HG03439 (cell line): ENCODE data around the gene B4GALT3.
A peak's percentile ranks its signal among the peaks of the same experiment; 100 is the strongest.
"Not testable (repeated sequence)": the region's sequence is repeated elsewhere in the genome, so short reads cannot be mapped to it uniquely, and the experiment has no call there.

Experiments
- ATAC-seq: cut with Tn5 transposase; IDR thresholded peaks from one replicate; pipeline ENCODE4 v1.9.1; 2021; ENCODE audit warnings: mild to moderate bottlenecking, moderate library complexity; ENCODE audit not compliant: unreplicated experiment

The B4GALT3 gene

DNA sequence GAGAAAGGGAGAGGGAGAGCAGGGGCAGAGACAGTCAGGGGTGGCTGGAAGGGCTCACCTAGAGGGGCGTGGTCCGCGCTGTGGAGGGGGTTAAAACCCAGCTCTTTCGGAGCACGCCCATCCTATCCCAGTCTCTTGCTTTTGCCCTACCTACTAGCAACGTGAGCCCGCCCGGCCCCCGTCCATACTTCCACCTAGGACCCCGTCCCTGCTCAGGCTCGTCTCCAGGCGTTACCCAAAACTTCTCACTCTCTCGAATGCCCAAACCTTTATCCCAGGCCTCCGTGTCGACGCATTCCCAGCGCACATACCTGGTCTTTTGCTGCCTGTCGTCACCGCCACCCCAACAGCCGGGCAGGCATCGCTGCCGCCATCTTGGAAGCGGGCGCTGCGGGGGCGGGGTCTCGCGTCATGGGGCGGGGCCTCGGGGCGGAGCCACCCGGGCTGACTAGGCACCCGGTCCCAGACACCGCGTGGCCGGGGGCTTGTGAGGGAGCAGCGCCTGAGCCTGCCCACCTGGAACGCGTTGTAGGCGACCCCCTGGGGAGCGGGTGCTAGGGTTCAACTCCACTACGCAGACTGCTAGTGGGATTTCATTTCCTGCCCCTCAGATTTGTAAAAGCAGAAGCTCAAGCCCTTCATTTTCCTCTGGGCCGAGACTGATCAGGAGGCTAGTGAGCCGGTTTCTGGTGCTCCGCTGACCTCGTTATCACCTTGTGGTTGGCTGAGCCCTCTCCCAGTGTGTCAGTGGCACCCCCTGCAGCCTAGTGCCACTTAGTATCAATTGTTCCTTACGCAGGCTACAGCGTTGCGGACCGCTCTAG is at the start of gene B4GALT3:
B4GALT3 (minus strand) TSS at position 396 of the 824 bp plus-strand sequence. CDS start 1,447 bp downstream, outside the sequence.
- ATAC-seq: peak; percentile 85

DNA sequence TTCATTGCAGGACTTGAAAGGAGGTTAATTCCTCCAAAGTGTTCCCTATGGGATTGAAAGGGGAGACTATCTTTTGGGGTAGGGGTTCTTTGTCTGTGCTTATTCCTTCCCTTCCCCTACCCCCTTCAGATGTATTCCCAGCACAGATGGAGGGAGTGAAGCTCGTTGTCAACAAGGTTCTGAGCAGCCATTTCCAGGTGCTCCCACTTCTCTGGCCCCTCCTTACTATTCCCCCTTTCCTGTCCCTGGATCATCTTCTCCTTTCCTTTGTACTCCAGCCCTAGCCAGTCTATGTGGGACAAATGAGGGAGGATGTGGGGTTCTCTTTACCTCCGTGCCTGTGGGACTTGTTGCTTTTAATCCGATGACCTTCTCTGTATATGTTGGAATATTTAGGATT is 49.5 kb upstream of the B4GALT3 start:
- ATAC-seq: no peak

DNA sequence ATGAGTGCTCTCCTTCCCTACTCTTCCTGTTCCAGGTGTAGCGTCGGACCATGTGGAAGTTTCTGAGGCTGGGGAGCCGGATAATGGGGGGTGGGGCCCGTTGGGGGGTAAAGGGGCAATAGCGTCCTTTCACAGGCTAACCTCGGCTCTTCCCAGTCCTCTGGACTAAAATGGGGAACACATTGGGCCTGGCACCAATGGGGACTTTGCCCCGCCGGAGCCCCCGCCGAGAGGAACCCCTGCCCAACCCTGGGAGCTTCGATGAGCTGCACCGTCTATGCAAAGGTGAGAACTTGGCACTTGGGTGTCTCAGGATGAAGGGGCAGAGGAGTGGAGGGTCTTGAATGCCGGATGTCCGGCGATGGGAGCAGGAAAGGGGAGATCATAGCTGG is 49.0 kb upstream of the B4GALT3 start:
- ATAC-seq: peak; percentile 1

- ATAC-seq: peak; percentile 93
Observed at GRCh38 chr1:161225534-161226319, 48.4 kb upstream of the B4GALT3 start, which contains the start of gene TOMM40L. Gene TOMM40L, plus strand, starts transcription at chr1:161226060. Its CDS starts 430 bp downstream, at chr1:161226490.

DNA sequence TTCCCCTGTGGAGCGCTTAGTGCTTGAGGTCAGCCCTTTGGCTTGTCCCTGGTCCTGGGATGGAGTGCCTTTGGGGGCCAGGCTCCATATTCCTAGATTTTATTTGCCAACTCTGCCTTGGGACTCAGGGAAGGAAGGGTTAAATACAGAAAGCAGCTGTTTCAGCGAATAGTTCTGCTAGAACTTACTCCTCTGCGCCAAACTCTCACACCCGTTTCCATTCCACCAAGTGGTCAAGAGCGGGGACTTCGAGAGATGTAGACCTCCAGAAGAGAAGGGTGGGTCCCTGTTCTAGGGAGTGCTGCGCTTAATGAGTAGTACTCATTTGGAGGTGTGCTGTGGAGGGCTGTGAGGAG is 47.8 kb upstream of the B4GALT3 start:
- no peak for ATAC-seq

DNA sequence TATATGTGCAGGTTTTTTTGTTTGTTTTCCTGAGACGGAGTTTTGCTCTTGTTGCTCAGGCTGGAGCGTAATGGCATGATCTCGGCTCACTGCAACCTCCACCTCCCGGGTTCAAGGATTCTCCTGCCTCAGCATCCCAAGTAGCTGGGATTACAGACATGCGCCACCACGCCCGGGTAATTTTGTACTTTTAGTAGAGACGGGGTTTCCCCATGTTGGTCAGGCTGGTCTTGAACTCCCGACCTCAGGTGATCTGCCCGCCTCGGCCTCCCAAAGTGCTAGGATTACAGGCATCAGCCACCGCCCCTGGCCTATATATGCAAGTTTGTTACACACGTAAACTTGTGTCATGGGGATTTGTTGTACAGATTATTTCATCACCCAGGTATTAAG is 47.4 kb upstream of the B4GALT3 start:
- ATAC-seq: not testable (repeated sequence)

DNA sequence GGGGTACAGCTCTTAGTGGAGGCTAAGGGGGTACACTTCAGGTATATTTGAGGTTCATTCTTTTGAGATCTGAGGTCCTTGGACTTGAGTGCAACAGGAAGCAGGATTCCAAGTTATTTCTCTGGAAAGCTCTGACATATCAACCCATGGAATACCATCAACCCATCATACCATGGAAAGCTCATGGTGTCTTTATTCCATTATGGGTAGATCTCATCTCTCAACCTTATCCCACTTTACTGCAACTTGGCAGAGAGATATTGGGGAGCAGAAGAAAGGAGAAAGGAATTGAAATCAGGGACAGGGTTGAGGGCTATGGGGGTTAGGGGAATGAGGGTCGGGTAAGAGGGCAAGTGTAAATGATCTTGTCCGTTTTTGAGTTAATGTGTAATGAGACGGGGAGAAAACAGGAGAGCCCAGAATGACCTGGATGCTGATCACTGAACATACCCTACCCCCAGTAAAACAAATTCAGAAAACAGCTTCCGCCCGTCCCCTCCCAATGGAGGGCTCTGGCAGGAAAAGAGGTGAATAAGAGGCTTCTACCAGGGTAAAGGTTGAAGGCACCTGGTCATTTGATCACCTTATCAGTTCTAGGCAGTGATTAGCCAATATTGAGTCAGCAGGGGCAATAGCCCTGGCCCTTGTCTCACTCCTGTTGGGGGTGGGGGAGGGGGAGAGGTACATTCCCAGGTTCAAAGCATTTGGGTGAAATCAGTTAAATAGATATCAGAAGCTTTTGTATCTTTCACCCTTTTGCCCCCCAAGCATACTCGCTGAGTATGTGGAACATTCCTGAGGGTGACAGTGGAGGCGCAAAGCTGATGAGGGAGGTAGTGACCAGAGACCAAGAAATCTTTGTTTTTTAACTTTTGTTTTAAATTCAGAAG is 46.7 kb upstream of the B4GALT3 start:
- ATAC-seq: no peak

- no peak for ATAC-seq
Observed at GRCh38 chr1:161222175-161223019, 45.1 kb upstream of the B4GALT3 start.

GRCh38 chr1:161220002-161220401 is 42.7 kb upstream of the B4GALT3 start:
- ATAC-seq: no peak

GRCh38 chr1:161219078-161219892 is 42.0 kb upstream of the B4GALT3 start:
- no peak for ATAC-seq

GRCh38 chr1:161218301-161219077 is 41.2 kb upstream of the B4GALT3 start:
- no peak for ATAC-seq

DNA sequence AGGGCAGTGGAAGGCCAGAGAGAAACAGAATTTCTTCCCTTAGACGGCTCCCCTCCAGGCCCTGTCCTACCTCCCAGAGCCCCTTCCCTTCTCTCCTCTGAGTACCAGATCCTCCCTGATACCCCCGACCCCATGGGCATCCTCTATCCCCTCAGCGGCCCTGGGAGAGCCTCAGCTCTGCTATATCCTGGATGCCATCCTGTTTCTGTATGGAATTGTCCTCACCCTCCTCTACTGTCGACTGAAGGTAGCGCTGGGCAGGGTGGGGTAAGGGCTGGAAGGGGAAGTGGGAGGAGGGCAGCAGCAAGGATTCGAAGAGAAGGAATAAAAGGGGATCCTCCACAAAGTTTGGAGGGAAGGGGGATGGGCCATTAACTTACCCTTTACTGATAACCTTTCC is 40.5 kb upstream of the B4GALT3 start:
- ATAC-seq: peak; percentile 16

DNA sequence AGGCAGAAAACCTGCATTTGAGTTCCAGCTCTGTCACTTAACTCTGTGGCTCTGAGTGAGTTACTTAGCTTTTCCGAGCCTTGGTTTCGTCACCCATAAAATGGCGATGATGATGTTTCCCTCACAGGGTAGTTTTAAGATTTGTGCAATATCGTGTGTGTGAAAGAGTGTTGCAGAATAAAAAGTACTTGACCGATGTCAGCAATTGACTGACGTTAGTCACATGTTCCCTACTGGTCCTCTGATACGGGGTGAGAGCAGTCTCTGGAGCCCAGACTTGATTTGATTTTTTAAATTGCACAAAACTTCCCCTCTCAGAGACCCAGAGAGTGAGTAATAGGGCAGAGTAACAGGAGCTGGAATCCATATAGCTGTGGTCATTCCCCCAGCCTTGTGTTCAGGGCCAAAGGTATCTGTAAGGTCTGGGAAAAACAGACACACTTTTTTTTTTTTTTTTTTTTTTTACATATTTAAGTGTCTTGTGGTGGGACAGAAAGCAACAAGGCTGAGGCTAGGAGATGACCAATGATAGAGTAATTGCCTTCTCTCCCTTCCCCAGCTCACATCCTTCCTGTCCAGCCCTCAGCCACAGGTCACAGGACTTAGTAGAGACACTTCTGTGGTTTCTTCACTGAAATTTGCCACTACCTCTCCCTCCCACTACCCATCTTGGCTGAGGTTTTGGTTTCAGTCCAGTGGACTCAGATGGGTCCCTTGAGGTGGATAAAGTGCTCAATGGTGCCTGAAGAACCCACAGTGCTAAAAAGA is 39.8 kb upstream of the B4GALT3 start:
- peak; percentile 77 for ATAC-seq

DNA sequence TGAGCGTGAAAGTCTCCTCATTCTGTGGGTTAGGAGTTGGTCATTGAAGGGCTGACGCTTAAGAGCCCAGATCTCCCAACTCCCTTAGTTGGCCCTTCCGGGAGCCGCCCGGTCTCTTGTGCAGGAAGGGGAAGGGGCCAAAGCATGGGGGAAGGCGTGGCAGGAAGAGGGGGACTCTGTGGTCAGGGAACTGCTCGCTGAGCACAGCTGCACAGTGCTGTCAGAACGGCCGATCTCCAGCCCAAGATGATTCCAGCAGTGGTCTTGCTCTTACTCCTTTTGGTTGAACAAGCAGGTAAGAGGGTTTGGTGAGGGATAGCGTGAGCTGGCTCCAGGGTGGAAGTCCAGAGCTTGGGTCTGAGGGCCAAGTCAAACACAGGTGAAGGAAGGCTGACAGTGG is 37.8 kb upstream of the B4GALT3 start, which contains the start of gene FCER1G:
FCER1G (plus strand) TSS at position 220 of the 400 bp plus-strand sequence; CDS start at position 247, 27 bp downstream.
- no peak for ATAC-seq

- ATAC-seq: no peak
Observed at GRCh38 chr1:161214369-161214768, 37.1 kb upstream of the B4GALT3 start.

DNA sequence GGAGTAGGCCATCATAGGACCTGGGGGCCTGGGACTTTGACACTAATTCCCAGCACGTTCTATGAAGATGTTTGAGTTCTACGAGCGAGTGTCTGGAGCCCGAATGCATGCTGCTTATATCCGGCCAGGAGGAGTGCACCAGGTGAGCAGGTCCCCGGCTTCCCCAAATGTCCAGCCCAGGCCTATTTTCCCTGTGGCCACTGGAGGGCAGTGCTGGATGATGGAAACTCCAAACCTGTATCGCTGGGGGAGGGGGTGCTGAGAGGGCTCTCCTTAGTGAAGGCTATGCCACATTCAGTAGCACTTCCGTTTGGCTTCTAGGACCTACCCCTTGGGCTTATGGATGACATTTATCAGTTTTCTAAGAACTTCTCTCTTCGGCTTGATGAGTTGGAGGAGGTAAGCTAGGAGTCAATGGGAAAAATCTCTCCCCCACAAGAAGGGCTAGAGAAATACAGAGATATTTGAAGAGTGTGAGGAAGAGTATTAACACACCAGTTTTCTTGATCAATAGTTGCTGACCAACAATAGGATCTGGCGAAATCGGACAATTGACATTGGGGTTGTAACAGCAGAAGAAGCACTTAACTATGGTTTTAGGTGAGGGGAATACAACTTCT is 32.6 kb upstream of the B4GALT3 start:
- peak; percentile 55 for ATAC-seq

GRCh38 chr1:161207173-161207572 is 29.9 kb upstream of the B4GALT3 start:
- no peak for ATAC-seq
